Liver (tissue), 9 donors: Measurements from ENCODE around the gene ATP6V1G3. TPM values are rescaled to one million over a fixed set of nuclear protein-coding genes. Genes with fewer than 3 reads are reported as not detected.

Source experiments
- DNase-seq: peaks from one replicate; pipeline ENCODE4 v3.0.0-alpha.2; 2017; ENCODE audit warnings: low spot score
- H3K27ac ChIP-seq, 2 donors: one replicate each; pipeline ENCODE4 v1.7.0; 2013; ENCODE audit warnings: inconsistent platforms in 2 of 2, low read length in 2 of 2, control low read depth in 1 of 2, low read depth in 1 of 2, mild to moderate bottlenecking in 1 of 2
- H3K27me3 ChIP-seq, 4 donors: one replicate each; pipeline versions ENCODE4 v1.6.1 to v1.7.0; 2013; ENCODE audit warnings: low read length in 3 of 4, inconsistent platforms in 1 of 4, mild to moderate bottlenecking in 1 of 4, moderate library complexity in 1 of 4; ENCODE audit not compliant: control insufficient read depth in 4 of 4, insufficient read depth in 4 of 4
- H3K36me3 ChIP-seq, 4 donors: one replicate each; pipeline versions ENCODE4 v1.6.1 to v1.7.0; 2013; ENCODE audit warnings: low read length in 3 of 4, mild to moderate bottlenecking in 3 of 4, low read depth in 1 of 4, moderate library complexity in 1 of 4; ENCODE audit not compliant: control insufficient read depth in 4 of 4, insufficient read depth in 3 of 4
- H3K4me1 ChIP-seq, 4 donors: one replicate each; pipeline versions ENCODE4 v1.6.1 to v1.7.0; 2013; ENCODE audit warnings: low read length in 3 of 4, mild to moderate bottlenecking in 3 of 4, moderate library complexity in 1 of 4; ENCODE audit not compliant: control insufficient read depth in 4 of 4, insufficient read depth in 4 of 4
- H3K4me3 ChIP-seq, 3 donors: one replicate each; pipeline versions ENCODE4 v1.6.1 to v1.7.0; 2013; ENCODE audit warnings: low read length in 3 of 3, control low read depth in 1 of 3, low read depth in 1 of 3, mild to moderate bottlenecking in 1 of 3
- H3K9ac ChIP-seq, 2 donors: one replicate each; pipeline ENCODE4 v1.7.0; 2013; ENCODE audit warnings: low read length in 2 of 2, mild to moderate bottlenecking in 2 of 2, moderate library complexity in 2 of 2, control low read depth in 1 of 2, low read depth in 1 of 2
- H3K9me3 ChIP-seq, 4 donors: one replicate each; pipeline versions ENCODE4 v1.6.1 to v1.7.0; 2013; ENCODE audit warnings: low read length in 3 of 4; ENCODE audit not compliant: control insufficient read depth in 4 of 4
- ATF3 ChIP-seq: IDR thresholded peaks from 2 replicates; pipeline ENCODE4 v1.6.1; 2016; ENCODE audit warnings: antibody characterized with exemption
- CTCF ChIP-seq: fragments of 150-350 bp; IDR thresholded peaks from 2 replicates; pipeline ENCODE4 v1.5.1; 2017; ENCODE audit warnings: improper control_type of control experiment, low read depth, low read length; ENCODE audit not compliant: missing input control
- EGR1 ChIP-seq, 2 donors: IDR thresholded peaks; 2 replicates each; pipeline ENCODE4 v1.6.1; 2016 to 2018; ENCODE audit warnings: antibody characterized with exemption in 2 of 2, low read depth in 2 of 2
- FOXA1 ChIP-seq: IDR thresholded peaks from 2 replicates; pipeline ENCODE4 v1.6.1; 2016; ENCODE audit warnings: antibody characterized with exemption
- FOXA2 ChIP-seq: IDR thresholded peaks from 2 replicates; pipeline ENCODE4 v1.6.1; 2016; ENCODE audit warnings: antibody characterized with exemption
- HNF4G ChIP-seq: IDR thresholded peaks from 2 replicates; pipeline ENCODE4 v1.6.1; 2016; ENCODE audit warnings: antibody characterized with exemption
- MAX ChIP-seq: IDR thresholded peaks from 2 replicates; pipeline ENCODE4 v1.6.1; 2016; ENCODE audit warnings: antibody characterized with exemption
- NR2F2 ChIP-seq: IDR thresholded peaks from 2 replicates; pipeline ENCODE4 v1.6.1; 2016; ENCODE audit warnings: antibody characterized with exemption
- RAD21 ChIP-seq, 2 donors: IDR thresholded peaks; 2 replicates each; pipeline ENCODE4 v1.6.1; 2016; ENCODE audit warnings: antibody characterized with exemption in 2 of 2, mild to moderate bottlenecking in 2 of 2
- RXRA ChIP-seq, 2 donors: IDR thresholded peaks; 2 replicates each; pipeline ENCODE4 v1.6.1; 2017 to 2018; ENCODE audit warnings: antibody characterized with exemption in 2 of 2, mild to moderate bottlenecking in 1 of 2
- SP1 ChIP-seq: IDR thresholded peaks from 2 replicates; pipeline ENCODE4 v1.6.1; 2018; ENCODE audit warnings: antibody characterized with exemption, mild to moderate bottlenecking
- TAF1 ChIP-seq: conservative IDR thresholded peaks from 2 replicates; pipeline ENCODE4 v1.6.1; 2016; ENCODE audit warnings: antibody characterized with exemption, mild to moderate bottlenecking
- YY1 ChIP-seq: IDR thresholded peaks from 2 replicates; pipeline ENCODE4 v1.6.1; 2016; ENCODE audit warnings: antibody characterized with exemption, mild to moderate bottlenecking
- ZBTB33 ChIP-seq: IDR thresholded peaks from 2 replicates; pipeline ENCODE4 v1.6.1; 2016; ENCODE audit warnings: antibody characterized with exemption
- WGBS: extraction: QIAGEN DNeasy Blood & Tissue Kit; methylation state at CpG from one replicate; pipeline ENCODE4 v1.1.7; 2013; 5-methylcytosine and 5-hydroxymethylcytosine counted together
- polyA plus RNA-seq, 2 donors: library from polyadenylated mRNA; stranded (reverse) in 1 of 2; unstranded in 1 of 2; fragments of 200-250 nt in 1 of 2; fragments of >200 nt in 1 of 2; fragmentation: Nextera tagmentation in 1 of 2; extraction: Ambion mirVana in 1 of 2; gene quantifications; one replicate each; pipeline versions ENCODE4 v1.2.1 to v1.2.3, GENCODE V29; 2013 to 2015
- total RNA-seq, 2 donors: library from RNA; depleted of rRNA; stranded (reverse); fragments of >200 nt; gene quantifications; one replicate each; pipeline ENCODE4 v1.2.3, GENCODE V29; 2014
- donor health status: healthy.
- donor health status: healthy.
- donor health status: healthy.
- donor health status: healthy.
- donor health status: healthy.

The ATP6V1G3 gene
- total and polyA plus RNA-seq, 4 donors, result not detected

- Histone ChIP-seq H3K4me1 (peaks cover 0 to 5% (median 4%) of the 10 kb centered on the region in 4 donors), H3K27ac (no peak overlapping the region), H3K4me3 (no peak overlapping the region), H3K9ac (no peak overlapping the region), H3K27me3 (no peaks in the 10 kb centered on the region), H3K9me3 (no peaks in the 10 kb centered on the region), H3K36me3 (no peaks in the 10 kb centered on the region)
- WGBS, result 95% methylated on average over 3 of the region's 3 CpGs
- TF ChIP-seq FOXA2, result no peak
- TF ChIP-seq TAF1, result no peak
- TF ChIP-seq HNF4G, result no peak
- no peak for TF ChIP-seq ATF3
- DNase-seq, result no peak
Observed at GRCh38 chr1:198531891-198532290, 8.6 kb downstream of the ATP6V1G3 start.

GRCh38 chr1:198530953-198531352 lies 9.5 kb downstream of the ATP6V1G3 start:
- H3K4me3 ChIP-seq, result no peak overlapping the region
- no peak for TF ChIP-seq ZBTB33
- no peaks in the 10 kb centered on the region for H3K27me3 ChIP-seq
- DNase-seq, result no peak
- no peak overlapping the region for H3K27ac ChIP-seq
- peaks cover 0 to 5% (median 4%) of the 10 kb centered on the region in 4 donors for H3K4me1 ChIP-seq
- WGBS, result 88% methylated on average over 3 of the region's 3 CpGs
- H3K36me3 ChIP-seq, result no peaks in the 10 kb centered on the region
- no peak overlapping the region for H3K9ac ChIP-seq
- no peaks in the 10 kb centered on the region for H3K9me3 ChIP-seq

- Histone ChIP-seq H3K9me3 (no peaks in the 10 kb centered on the region), H3K27me3 (no peaks in the 10 kb centered on the region), H3K27ac (no peak overlapping the region), H3K9ac (no peak overlapping the region), H3K4me1 (peaks cover 0 to 5% (median 2%) of the 10 kb centered on the region in 4 donors), H3K4me3 (no peak overlapping the region), H3K36me3 (no peaks in the 10 kb centered on the region)
- TF ChIP-seq YY1 (no peak), NR2F2 (no peak), MAX (no peak), CTCF (no peak), FOXA1 (no peak), TAF1 (no peak), RXRA (IDR thresholded peaks at IDR 0.05) (no peak), EGR1 (IDR thresholded peaks at IDR 0.05; ENCODE audit: low read depth in 2 of 2) (no peak), RAD21 (IDR thresholded peaks at IDR 0.05) (no peak), SP1 (no peak)
- 26% methylated on average over 2 of the region's 2 CpGs for whole genome bisulfite sequencing
- DNase-seq, result no peak
Observed at GRCh38 chr1:198529414-198529813, 11.1 kb downstream of the ATP6V1G3 start.
